ENCODE measurements around the gene TTC28.

DNA sequence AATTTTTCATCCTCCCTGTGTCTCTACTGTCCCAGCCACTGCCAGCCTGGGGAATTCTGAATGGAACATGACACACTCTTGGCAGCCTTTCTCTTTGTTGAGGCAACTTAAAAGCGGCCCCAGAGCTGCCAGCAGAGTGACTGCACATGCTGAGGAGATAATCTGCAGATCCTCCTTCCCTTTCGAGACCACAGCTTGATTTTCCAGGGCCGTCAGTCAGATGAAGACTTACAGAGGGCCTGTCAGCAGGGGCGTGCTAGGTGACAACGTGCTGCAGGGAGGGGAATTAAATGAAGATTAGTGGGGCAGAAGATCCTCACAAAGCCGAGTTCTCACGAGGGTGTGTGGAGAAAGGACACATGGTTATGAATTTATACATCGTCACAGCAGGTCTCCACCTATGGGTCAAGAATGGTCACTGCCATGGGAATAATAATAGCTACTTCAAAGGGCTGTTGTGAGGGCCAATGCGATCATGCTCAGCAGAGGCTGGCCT, 567.0 kb downstream of the TTC28 start:
- TF ChIP-seq EZH2 (IDR thresholded peaks at IDR 0.05; ENCODE audit: insufficient read depth, low read length) = no peak
- TF ChIP-seq, protein P1, sequence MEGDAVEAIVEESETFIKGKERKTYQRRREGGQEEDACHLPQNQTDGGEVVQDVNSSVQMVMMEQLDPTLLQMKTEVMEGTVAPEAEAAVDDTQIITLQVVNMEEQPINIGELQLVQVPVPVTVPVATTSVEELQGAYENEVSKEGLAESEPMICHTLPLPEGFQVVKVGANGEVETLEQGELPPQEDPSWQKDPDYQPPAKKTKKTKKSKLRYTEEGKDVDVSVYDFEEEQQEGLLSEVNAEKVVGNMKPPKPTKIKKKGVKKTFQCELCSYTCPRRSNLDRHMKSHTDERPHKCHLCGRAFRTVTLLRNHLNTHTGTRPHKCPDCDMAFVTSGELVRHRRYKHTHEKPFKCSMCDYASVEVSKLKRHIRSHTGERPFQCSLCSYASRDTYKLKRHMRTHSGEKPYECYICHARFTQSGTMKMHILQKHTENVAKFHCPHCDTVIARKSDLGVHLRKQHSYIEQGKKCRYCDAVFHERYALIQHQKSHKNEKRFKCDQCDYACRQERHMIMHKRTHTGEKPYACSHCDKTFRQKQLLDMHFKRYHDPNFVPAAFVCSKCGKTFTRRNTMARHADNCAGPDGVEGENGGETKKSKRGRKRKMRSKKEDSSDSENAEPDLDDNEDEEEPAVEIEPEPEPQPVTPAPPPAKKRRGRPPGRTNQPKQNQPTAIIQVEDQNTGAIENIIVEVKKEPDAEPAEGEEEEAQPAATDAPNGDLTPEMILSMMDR (IDR thresholded peaks at IDR 0.05; ENCODE audit: insufficient read depth, low read depth, low read length) = peak; percentile 47
